M059J (cell line): Measurements from ENCODE around the gene ASTN2. TPM values are rescaled to one million over a fixed set of nuclear protein-coding genes. Genes with fewer than 3 reads are reported as not detected.

Source experiments
- DNase-seq: peaks from one replicate; pipeline ENCODE4 v3.0.0-alpha.2; 2012; ENCODE audit warnings: low read depth
- total RNA-seq: library from RNA; depleted of rRNA; stranded (reverse); fragments of >200 nt; shearing (Covaris generic); gene quantifications from 2 replicates; pipeline ENCODE4 v1.2.3, GENCODE V29; 2014

Gene ASTN2
- total RNA-seq, 1 experiment from 2014 or later: 4.2 TPM

DNA sequence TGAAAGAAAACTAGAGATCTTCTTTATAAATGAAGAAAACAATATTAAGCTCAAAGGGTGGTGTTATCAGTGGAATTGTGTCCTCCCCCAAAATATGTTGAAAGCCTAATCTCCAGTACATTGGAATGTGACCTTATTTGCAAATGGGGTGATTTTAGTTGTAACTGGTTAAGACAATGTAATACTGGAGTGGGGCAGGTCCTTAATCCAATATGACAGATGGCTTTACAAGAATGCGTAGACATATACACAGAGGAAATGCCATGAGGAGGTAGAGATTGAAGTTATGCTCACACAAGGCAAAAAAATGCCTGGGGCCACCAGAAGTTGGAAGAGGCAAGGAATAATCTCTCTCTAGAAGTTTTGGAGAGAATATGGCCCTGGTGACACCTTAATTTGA is 741.5 kb downstream of the ASTN2 start:
- no peak for DNase-seq

GRCh38 chr9:116671605-116672004 is 743.3 kb downstream of the ASTN2 start:
- DNase-seq: no peak

- peak; percentile 58 for DNase-seq
Measured at GRCh38 chr9:116668970-116669695, 745.7 kb downstream of the ASTN2 start.

DNA sequence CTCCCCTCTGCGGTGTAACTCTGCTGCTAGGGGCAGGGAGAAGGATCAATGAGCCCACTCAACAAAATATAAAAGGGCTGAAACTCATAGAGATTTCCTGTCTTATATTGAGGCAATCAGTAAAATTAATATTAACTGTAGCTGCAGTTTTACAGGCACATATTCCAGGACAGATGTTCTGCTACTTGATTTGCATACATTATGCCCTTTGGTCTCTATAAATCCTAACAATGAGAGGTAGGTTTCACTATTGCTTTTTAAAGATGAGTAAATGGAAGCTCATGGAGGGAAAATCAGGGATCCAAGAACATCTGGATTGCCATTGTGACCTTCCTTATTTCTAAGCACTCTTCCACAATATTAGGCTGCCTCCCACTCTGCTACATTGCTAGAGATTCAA is 751.3 kb downstream of the ASTN2 start:
- no peak for DNase-seq

- DNase-seq: no peak
Measured at GRCh38 chr9:116662646-116663310, 752.1 kb downstream of the ASTN2 start.

- peak; percentile 71 for DNase-seq
Measured at GRCh38 chr9:116661037-116661954, 753.6 kb downstream of the ASTN2 start.

GRCh38 chr9:116658265-116658664 is 756.6 kb downstream of the ASTN2 start:
- no peak for DNase-seq

GRCh38 chr9:116656977-116657376 is 757.9 kb downstream of the ASTN2 start:
- DNase-seq: no peak

DNA sequence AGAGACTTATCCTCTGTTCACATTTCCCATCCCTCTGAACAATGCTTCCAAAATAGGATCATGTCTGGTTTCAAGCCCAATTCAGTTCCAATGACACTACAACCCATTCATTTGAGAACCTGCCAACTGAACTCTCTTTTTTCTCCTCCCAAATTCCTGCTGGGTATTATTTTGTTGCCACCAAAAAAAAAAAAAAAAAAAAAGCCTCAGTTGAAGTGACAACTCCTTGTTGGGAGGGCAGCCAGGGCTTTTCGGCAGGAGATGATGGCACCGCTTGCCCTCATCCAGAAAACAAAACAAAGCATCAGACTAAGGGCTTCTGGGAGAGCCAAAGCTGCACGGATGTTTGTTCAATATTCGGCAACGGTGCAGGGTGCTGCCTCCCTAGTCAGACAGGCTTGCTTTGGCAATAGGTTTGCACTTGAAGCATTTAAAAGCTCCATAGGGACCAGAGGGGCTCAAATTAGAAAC is 758.3 kb downstream of the ASTN2 start:
- no peak for DNase-seq

DNA sequence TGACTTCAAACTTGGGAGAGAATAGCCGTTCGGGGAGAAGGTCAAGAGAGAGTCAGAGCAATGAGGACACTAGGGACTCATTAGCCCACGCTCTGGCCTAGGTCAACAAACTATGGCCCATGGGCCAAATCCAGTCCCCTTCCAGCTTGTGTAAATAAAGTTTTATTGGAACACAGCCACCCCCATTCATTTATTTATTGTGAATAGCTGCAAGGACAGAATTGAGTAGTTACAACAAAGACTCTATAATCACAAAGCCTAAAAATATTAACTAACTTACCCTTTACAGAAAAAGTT is 760.9 kb downstream of the ASTN2 start:
- no peak for DNase-seq

GRCh38 chr9:116653348-116654058 is 761.4 kb downstream of the ASTN2 start:
- DNase-seq: peak; percentile 33

GRCh38 chr9:116647515-116647809 is 767.4 kb downstream of the ASTN2 start:
- DNase-seq: no peak

GRCh38 chr9:116646661-116647514 is 768.0 kb downstream of the ASTN2 start:
- peak; percentile 52 for DNase-seq

DNA sequence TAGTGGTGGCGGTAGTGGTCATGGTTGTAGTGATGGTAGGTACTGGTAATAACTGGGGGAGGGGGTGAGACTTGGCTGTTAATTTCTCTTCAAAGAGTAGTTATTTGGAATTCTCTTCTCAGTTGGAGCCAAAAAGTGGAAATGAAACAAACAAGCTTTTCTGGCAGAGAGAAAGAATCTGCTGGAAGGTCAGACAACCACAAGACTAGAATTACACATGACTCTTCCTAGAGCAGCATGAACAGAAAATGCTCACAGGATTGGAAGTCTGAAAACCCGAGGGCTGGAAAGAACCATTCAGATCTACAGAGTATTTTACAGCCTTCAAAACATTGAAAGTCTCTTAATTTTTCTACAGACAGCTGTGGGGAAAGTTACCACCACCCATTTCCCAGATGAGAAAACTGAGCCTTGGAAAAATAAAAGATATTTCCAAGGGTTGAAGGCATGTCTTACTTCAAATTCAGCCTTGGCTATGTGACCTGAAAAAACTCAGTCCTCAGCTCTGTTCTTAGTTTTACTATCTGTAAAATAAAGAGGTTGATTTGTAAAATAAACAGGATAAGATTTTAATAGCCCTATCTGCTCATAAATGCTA is 770.7 kb downstream of the ASTN2 start:
- peak; percentile 21 for DNase-seq

DNA sequence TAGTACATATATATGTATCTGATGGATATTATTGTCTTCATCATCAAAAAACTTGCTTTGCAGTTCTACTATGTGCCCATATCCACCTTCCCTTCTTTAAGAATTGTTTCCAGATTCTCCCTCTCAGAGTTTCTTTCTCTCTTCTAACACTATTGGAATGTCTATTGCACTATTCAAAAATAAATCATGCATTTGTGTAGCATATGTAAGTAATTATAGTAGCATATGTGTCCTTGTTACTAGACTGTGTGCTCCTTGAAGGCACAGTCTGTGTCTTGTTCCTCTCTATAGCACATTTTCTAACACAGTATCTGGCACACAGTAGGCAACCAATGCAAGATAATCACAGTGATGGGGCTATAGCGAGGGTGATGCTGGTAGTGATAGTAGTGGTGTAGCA is 771.2 kb downstream of the ASTN2 start:
- no peak for DNase-seq

DNA sequence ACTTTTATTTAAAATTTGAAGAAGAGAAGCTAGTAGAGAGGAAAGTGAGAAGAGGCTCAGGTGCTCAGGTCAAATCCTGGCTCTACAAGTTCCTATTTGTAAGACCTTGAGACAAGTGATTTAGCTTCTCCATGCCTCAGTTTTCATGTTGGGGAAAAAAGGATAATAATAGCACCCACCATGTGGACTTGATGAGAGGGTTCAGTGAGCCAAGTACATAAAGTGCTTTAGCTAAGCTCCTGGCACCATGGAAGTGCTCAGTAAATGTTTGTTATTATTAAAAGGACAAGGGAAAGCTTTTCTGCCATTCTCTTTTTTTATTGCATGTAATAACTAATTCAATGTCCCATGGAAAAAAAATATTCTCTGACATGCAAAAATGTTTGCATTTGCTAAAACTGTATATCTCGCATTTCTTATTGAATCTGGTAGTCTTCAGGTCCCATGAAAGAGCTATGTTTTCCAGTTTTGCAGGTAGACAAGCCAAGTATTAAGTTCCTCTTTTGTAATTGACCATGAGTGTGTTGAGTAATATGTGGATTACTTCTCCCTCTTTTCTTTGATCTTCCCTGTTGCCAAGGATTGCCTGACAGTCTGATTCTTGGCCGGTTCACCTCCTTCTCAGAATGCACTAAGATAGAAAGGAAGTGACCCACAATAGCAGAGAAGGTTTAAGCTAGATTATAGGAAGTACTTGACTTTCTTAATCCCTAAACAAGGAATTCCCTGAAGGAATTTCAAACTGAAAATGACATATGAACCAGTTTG is 773.4 kb downstream of the ASTN2 start:
- DNase-seq: no peak

- DNase-seq: peak; percentile 12
Measured at GRCh38 chr9:116639251-116639741, 775.6 kb downstream of the ASTN2 start.

DNA sequence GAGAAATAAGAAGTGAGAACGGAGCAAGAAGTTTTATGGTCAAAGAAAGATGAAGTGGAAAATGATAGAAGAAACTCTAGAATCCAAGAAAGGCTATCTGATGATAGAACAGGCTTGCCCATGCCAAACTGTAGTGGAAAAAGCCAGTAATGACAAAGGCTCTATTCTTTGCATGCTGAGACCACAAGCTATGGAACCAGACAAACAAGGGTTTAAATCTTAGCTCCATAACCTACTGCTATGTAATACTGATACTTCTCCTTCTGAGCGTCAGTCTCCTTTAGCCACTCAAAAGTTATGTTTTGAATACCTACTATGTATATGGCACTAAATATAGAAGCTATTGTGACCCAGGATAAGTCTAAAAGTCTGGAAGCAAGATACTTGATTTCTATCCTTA is 778.9 kb downstream of the ASTN2 start:
- no peak for DNase-seq

GRCh38 chr9:116632990-116633838 is 781.6 kb downstream of the ASTN2 start:
- peak; percentile 69 for DNase-seq
